Tibial nerve (tissue), 4 donors: ENCODE results near the gene TIMM22. TPM values are rescaled to one million over a fixed set of nuclear protein-coding genes. Genes with fewer than 3 reads are reported as not detected.
"Not testable (repeated sequence)": the region's sequence is repeated elsewhere in the genome, so short reads cannot be mapped to it uniquely, and the experiment has no call there.

Source experiments
- DNase-seq, 2 donors: peaks; one replicate each; pipeline ENCODE4 v3.0.0-alpha.2; 2019; ENCODE audit warnings: low spot score in 2 of 2
- H3K27ac ChIP-seq, 4 donors: fragments of 200-600 bp; sonication (generic) in 3 of 4; one replicate each; pipeline ENCODE4 v1.5.1; 2017 to 2019; ENCODE audit warnings: mild to moderate bottlenecking in 1 of 4
- H3K27me3 ChIP-seq, 2 donors: fragments of 200-600 bp; sonication (generic) in 1 of 2; one replicate each; pipeline versions ENCODE4 v1.5.1 to v1.6.0; 2017 to 2019
- H3K36me3 ChIP-seq, 3 donors: fragments of 200-600 bp; sonication (generic); one replicate each; pipeline ENCODE4 v1.5.1; 2018 to 2019
- H3K4me1 ChIP-seq, 4 donors: fragments of 200-600 bp; sonication (generic) in 3 of 4; one replicate each; pipeline ENCODE4 v1.5.1; 2017 to 2019
- H3K4me3 ChIP-seq, 4 donors: fragments of 200-600 bp; sonication (generic) in 3 of 4; one replicate each; pipeline ENCODE4 v1.5.1; 2017 to 2019; ENCODE audit warnings: mild to moderate bottlenecking in 1 of 4, moderate library complexity in 1 of 4
- H3K9me3 ChIP-seq, 4 donors: fragments of 200-600 bp; sonication (generic) in 3 of 4; one replicate each; pipeline ENCODE4 v1.5.1; 2017 to 2019
- CTCF ChIP-seq, 5 experiments: fragments of 200-600 bp in 3 of 5; fragments of 450-650 bp in 2 of 5; sonication (generic) in 3 of 5; IDR thresholded peaks; one replicate each; pipeline ENCODE4 v1.5.1; 2016 to 2019; ENCODE audit warnings: antibody characterized with exemption in 5 of 5, mild to moderate bottlenecking in 3 of 5, moderate library complexity in 2 of 5
- EP300 ChIP-seq, 2 donors: sonication (generic); formaldehyde crosslinking; IDR thresholded peaks; one replicate each; pipeline ENCODE4 v1.6.1; 2017; ENCODE audit warnings: antibody characterized with exemption in 2 of 2, mild to moderate bottlenecking in 1 of 2
- POLR2A ChIP-seq, 2 donors: fragments of 450-650 bp; IDR thresholded peaks; one replicate each; pipeline ENCODE4 v1.6.1; 2017; ENCODE audit warnings: antibody characterized with exemption in 2 of 2, mild to moderate bottlenecking in 2 of 2, moderate library complexity in 2 of 2
- WGBS, 2 donors: methylation state at CpG; one replicate each; pipeline ENCODE4 v1.1.5; 2018; 5-methylcytosine and 5-hydroxymethylcytosine counted together
- total RNA-seq, 4 donors: library from RNA; depleted of rRNA; stranded (reverse); fragments of >200 nt; gene quantifications; one replicate each; pipeline ENCODE4 v1.1.0, GENCODE V29; 2016

Gene TIMM22
- total RNA-seq, 4 donors from 2014 or later = 11.1 to 18.4 (median 14.7) TPM

- H3K4me1 ChIP-seq = no peaks in the 10 kb centered on the region
- WGBS, 2 donors = 97 to 98% methylated on average over 9 of the region's 9 CpGs
- TF ChIP-seq EP300 (IDR thresholded peaks at IDR 0.05) (no peak), CTCF (IDR thresholded peaks at IDR 0.05) (no peak), POLR2A (IDR thresholded peaks at IDR 0.05) (no peak)
- H3K27me3 ChIP-seq = no peaks in the 10 kb centered on the region
- H3K27ac ChIP-seq = no peak overlapping the region
- no peaks in the 10 kb centered on the region for H3K9me3 ChIP-seq
- no peak for DNase-seq
- H3K36me3 ChIP-seq = no peaks in the 10 kb centered on the region
- no peak overlapping the region for H3K4me3 ChIP-seq
These were observed 29.8 kb upstream of the TIMM22 start for GRCh38 chr17:967122-967521.

GRCh38 chr17:968812-969730 is 27.9 kb upstream of the TIMM22 start:
- peak overlapping the region in 1 of 4 donors; percentile 1 for H3K4me3 ChIP-seq
- TF ChIP-seq EP300 (IDR thresholded peaks at IDR 0.05) (no peak), POLR2A (IDR thresholded peaks at IDR 0.05) (no peak), CTCF (IDR thresholded peaks at IDR 0.05) (no peak)

GRCh38 chr17:969811-970355 is 27.0 kb upstream of the TIMM22 start:
- no peak overlapping the region for H3K27ac ChIP-seq
- H3K4me3 ChIP-seq = peak overlapping the region in 1 of 4 donors; percentile 1
- H3K9me3 ChIP-seq = no peaks in the 10 kb centered on the region
- DNase-seq = no peak
- TF ChIP-seq EP300 (IDR thresholded peaks at IDR 0.05) = no peak
- TF ChIP-seq CTCF (IDR thresholded peaks at IDR 0.05) = no peak
- no peak for TF ChIP-seq POLR2A (IDR thresholded peaks at IDR 0.05)
- no peaks in the 10 kb centered on the region for H3K4me1 ChIP-seq
- H3K27me3 ChIP-seq = no peaks in the 10 kb centered on the region
- no peaks in the 10 kb centered on the region for H3K36me3 ChIP-seq
- 56 to 59% methylated on average over 18 of the region's 18 CpGs for WGBS, 2 donors

More at GRCh38 chr17:968812-969730, 27.9 kb upstream of the TIMM22 start:
- DNase-seq = no peak
- H3K9me3 ChIP-seq = no peaks in the 10 kb centered on the region
- WGBS, 2 donors = 76 to 78% methylated on average over 24 of the region's 24 CpGs
- no peaks in the 10 kb centered on the region for H3K36me3 ChIP-seq
- no peak overlapping the region for H3K27ac ChIP-seq
- no peaks in the 10 kb centered on the region for H3K4me1 ChIP-seq
- H3K27me3 ChIP-seq = no peaks in the 10 kb centered on the region

- no peak for DNase-seq
- Histone ChIP-seq H3K9me3 (no peaks in the 10 kb centered on the region), H3K27me3 (no peaks in the 10 kb centered on the region), H3K4me3 (no peak overlapping the region), H3K4me1 (peaks cover 0 to 4% (median 0%) of the 10 kb centered on the region in 4 donors), H3K27ac (no peak overlapping the region), H3K36me3 (no peaks in the 10 kb centered on the region)
- 81 to 82% methylated on average over 9 of the region's 9 CpGs for WGBS, 2 donors
- no peak for TF ChIP-seq EP300 (IDR thresholded peaks at IDR 0.05)
- TF ChIP-seq POLR2A (IDR thresholded peaks at IDR 0.05) = no peak
- TF ChIP-seq CTCF (IDR thresholded peaks at IDR 0.05) = no peak
These were observed 26.6 kb upstream of the TIMM22 start for GRCh38 chr17:970364-970763.

- not testable (repeated sequence) for H3K27ac ChIP-seq, H3K27me3 ChIP-seq, H3K9me3 ChIP-seq, H3K36me3 ChIP-seq, DNase-seq, H3K4me1 ChIP-seq, H3K4me3 ChIP-seq
- WGBS, 2 donors = 86 to 87% methylated on average over 14 of the region's 14 CpGs
These were observed 25.1 kb upstream of the TIMM22 start for GRCh38 chr17:971861-972260.
